ENCODE data around the gene CYTH1. TPM values are rescaled to one million over a fixed set of nuclear protein-coding genes. Genes with fewer than 3 reads are reported as not detected.

The CYTH1 gene
- total RNA-seq, 1 donor = 21.4 TPM

DNA sequence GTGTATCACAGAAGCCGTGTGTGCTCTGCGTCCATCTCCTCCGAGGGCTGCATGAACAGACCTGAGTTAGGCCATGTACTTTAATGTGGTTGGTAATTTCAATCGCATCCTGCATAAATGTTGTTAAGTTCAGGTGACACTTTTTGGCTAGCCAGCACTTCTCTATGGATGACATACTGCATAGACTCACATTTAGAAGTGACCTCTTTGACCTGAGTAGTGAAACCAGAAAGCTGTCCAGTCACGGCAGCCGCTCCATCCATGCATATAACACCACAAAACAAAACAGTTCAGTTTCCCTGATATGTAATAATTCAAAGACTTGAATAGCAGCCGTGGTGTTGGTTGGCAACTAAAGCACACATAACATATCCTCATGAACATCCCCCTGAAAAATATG lies 94.1 kb downstream of the CYTH1 start:
- H2AFZ ChIP-seq (ENCODE audit: low read length) = no peak overlapping the region
- no peaks in the 10 kb centered on the region for H3K9me3 ChIP-seq (ENCODE audit: low read depth, low read length)
- no peak overlapping the region for H3K4me2 ChIP-seq (ENCODE audit: insufficient read depth, low read length)
- no peak overlapping the region for H3K4me3 ChIP-seq (ENCODE audit: insufficient read depth, low read length)
- no peak overlapping the region for H3K27ac ChIP-seq (ENCODE audit: low read depth, low read length)
- H3K79me2 ChIP-seq (ENCODE audit: insufficient read depth, low read length) = no peaks in the 10 kb centered on the region
- no peaks in the 10 kb centered on the region for H3K4me1 ChIP-seq (ENCODE audit: insufficient read depth, low read length)
- peaks cover 25% of the 10 kb centered on the region for H3K36me3 ChIP-seq (ENCODE audit: insufficient read depth, low read length)
- H4K20me1 ChIP-seq (ENCODE audit: insufficient read depth, low read length) = no peaks in the 10 kb centered on the region
- no peak for DNase-seq (ENCODE audit: insufficient read length, low spot score, missing footprints)
- no peaks in the 10 kb centered on the region for H3K27me3 ChIP-seq (ENCODE audit: insufficient read depth, low read length)
- TF ChIP-seq, protein P1, sequence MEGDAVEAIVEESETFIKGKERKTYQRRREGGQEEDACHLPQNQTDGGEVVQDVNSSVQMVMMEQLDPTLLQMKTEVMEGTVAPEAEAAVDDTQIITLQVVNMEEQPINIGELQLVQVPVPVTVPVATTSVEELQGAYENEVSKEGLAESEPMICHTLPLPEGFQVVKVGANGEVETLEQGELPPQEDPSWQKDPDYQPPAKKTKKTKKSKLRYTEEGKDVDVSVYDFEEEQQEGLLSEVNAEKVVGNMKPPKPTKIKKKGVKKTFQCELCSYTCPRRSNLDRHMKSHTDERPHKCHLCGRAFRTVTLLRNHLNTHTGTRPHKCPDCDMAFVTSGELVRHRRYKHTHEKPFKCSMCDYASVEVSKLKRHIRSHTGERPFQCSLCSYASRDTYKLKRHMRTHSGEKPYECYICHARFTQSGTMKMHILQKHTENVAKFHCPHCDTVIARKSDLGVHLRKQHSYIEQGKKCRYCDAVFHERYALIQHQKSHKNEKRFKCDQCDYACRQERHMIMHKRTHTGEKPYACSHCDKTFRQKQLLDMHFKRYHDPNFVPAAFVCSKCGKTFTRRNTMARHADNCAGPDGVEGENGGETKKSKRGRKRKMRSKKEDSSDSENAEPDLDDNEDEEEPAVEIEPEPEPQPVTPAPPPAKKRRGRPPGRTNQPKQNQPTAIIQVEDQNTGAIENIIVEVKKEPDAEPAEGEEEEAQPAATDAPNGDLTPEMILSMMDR (IDR thresholded peaks at IDR 0.05; ENCODE audit: extremely low read depth, low read depth, low read length) = no peak

DNA sequence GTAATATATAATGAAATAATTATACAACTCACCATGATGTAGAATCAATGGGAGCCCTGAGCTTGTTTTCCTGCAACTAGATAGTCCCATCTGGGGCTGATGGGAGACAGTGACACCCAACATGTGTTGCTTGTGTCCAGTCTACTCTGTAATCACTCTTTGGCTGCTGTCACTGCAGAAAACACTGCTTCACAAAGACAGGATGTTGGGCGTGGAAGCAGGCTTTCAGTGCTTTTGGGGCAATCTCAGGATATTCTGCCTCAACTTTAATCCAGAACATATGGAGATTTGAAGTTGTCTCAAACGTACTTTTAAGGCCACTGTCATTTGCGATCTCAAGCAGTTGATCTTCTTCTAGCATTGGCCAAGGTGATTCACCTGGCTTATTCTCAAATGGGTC lies 94.9 kb downstream of the CYTH1 start:
- no peaks in the 10 kb centered on the region for H3K9me3 ChIP-seq (ENCODE audit: low read depth, low read length)
- no peaks in the 10 kb centered on the region for H3K27me3 ChIP-seq (ENCODE audit: insufficient read depth, low read length)
- H3K79me2 ChIP-seq (ENCODE audit: insufficient read depth, low read length) = no peaks in the 10 kb centered on the region
- no peaks in the 10 kb centered on the region for H3K4me1 ChIP-seq (ENCODE audit: insufficient read depth, low read length)
- peaks cover 18% of the 10 kb centered on the region for H3K36me3 ChIP-seq (ENCODE audit: insufficient read depth, low read length)
- no peak overlapping the region for H2AFZ ChIP-seq (ENCODE audit: low read length)
- H3K4me3 ChIP-seq (ENCODE audit: insufficient read depth, low read length) = no peak overlapping the region
- TF ChIP-seq, protein P1 (IDR thresholded peaks at IDR 0.05; ENCODE audit: extremely low read depth, low read depth, low read length) = no peak
- no peak for DNase-seq (ENCODE audit: insufficient read length, low spot score, missing footprints)
- H3K4me2 ChIP-seq (ENCODE audit: insufficient read depth, low read length) = no peak overlapping the region
- H4K20me1 ChIP-seq (ENCODE audit: insufficient read depth, low read length) = no peaks in the 10 kb centered on the region
- H3K27ac ChIP-seq (ENCODE audit: low read depth, low read length) = no peak overlapping the region

DNA sequence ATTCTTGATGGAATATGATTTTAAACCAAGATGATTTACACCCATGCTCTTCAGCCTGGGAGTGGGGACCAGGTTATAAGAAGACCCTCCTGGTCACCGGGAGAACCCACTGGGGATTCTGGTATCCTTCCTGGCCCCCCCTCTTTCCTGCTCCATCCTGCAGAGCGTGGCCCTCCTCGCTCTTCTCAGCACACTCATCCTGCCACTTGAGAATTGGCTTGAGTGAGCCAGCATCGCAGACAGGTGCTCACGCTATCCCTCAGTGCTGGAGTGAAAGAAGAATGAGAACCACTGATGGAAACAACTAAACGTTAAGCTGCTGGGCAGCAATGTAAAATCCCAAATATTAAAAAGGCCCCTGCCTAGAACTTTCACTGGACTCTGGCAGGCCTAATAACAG lies 98.0 kb downstream of the CYTH1 start:
- Histone ChIP-seq H3K79me2 (ENCODE audit: insufficient read depth, low read length) (no peaks in the 10 kb centered on the region), H3K9me3 (ENCODE audit: low read depth, low read length) (no peaks in the 10 kb centered on the region), H4K20me1 (ENCODE audit: insufficient read depth, low read length) (no peaks in the 10 kb centered on the region), H3K4me3 (ENCODE audit: insufficient read depth, low read length) (no peak overlapping the region), H3K36me3 (ENCODE audit: insufficient read depth, low read length) (peaks cover 27% of the 10 kb centered on the region), H2AFZ (ENCODE audit: low read length) (no peak overlapping the region), H3K4me1 (ENCODE audit: insufficient read depth, low read length) (peaks cover 13% of the 10 kb centered on the region), H3K27ac (ENCODE audit: low read depth, low read length) (no peak overlapping the region), H3K27me3 (ENCODE audit: insufficient read depth, low read length) (no peaks in the 10 kb centered on the region), H3K4me2 (ENCODE audit: insufficient read depth, low read length) (no peak overlapping the region)
- TF ChIP-seq, protein P1 (IDR thresholded peaks at IDR 0.05; ENCODE audit: extremely low read depth, low read depth, low read length) = no peak
- no peak for DNase-seq (ENCODE audit: insufficient read length, low spot score, missing footprints)

DNA sequence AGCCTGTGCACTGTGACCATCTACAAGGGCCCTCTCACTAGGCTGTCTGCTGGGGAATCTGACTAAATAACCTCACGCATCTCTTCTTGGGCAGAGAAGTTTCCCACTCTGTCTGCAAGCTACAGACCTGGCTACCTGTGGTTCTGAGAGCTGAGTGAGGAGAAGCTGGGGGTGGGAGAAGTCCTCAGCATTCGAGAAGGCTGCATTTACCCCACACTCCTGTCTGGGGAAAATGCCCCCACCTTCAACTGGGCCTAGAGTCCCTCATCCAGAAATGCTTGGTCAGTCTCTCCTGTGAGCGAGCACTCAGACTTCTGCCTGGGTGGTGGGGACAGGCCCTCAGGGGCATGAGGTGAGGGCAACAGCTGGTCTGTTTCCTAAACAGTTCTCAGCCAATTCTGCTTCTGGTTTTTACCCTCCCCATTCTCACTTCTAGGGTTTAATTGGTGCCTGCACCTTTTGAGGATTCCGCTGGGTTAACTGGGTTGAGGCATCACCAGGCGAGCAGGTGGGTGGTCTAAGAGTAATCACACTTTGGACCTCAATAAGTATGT lies 98.6 kb downstream of the CYTH1 start:
- DNase-seq (ENCODE audit: insufficient read length, low spot score, missing footprints) = no peak
- Histone ChIP-seq H3K9me3 (ENCODE audit: low read depth, low read length) (no peaks in the 10 kb centered on the region), H4K20me1 (ENCODE audit: insufficient read depth, low read length) (no peaks in the 10 kb centered on the region), H3K4me1 (ENCODE audit: insufficient read depth, low read length) (peaks cover 13% of the 10 kb centered on the region), H3K27ac (ENCODE audit: low read depth, low read length) (no peak overlapping the region), H3K36me3 (ENCODE audit: insufficient read depth, low read length) (peaks cover 31% of the 10 kb centered on the region), H3K27me3 (ENCODE audit: insufficient read depth, low read length) (no peaks in the 10 kb centered on the region), H3K4me2 (ENCODE audit: insufficient read depth, low read length) (no peak overlapping the region), H2AFZ (ENCODE audit: low read length) (no peak overlapping the region), H3K79me2 (ENCODE audit: insufficient read depth, low read length) (no peaks in the 10 kb centered on the region), H3K4me3 (ENCODE audit: insufficient read depth, low read length) (no peak overlapping the region)
- TF ChIP-seq, protein P1 (IDR thresholded peaks at IDR 0.05; ENCODE audit: extremely low read depth, low read depth, low read length) = no peak
